Fibroblast of upper back skin (primary cell): ENCODE data around the gene CFAP61.
"Not testable (repeated sequence)": the region's sequence is repeated elsewhere in the genome, so short reads cannot be mapped to it uniquely, and the experiment has no call there.

Source experiments
- DNase-seq: peaks from one replicate; pipeline ENCODE4 v3.0.0-alpha.2; 2013

Gene CFAP61

DNA sequence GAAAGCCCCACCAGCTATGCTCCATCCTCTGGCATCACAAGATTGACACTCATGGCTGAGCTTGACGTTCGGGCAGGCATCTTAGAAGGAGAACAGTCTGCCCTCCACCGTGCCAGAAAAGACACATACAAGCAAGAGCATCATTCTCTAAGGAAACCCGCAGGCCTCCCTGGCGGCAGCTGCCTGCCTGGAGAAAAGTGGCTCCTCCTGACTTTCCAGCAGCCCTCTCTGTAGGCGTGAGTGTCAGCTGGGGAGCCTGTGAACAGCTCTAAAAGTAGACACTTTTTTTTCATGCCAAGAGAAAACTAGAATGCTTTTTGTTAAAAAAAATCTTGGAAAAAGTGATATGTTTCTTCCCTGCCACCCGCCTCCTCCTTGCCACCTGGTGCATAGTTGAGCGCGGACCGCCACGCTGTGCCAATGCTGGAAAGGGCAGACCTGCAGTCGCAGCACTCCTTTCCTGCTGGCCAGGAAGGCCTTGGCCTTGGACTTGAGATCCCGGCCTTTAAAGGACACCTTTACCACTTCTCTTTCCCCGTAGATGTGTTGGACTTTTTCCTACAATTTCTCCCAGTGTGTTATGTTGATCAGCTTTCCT lies 285.9 kb downstream of the CFAP61 start:
- no peak for DNase-seq

DNA sequence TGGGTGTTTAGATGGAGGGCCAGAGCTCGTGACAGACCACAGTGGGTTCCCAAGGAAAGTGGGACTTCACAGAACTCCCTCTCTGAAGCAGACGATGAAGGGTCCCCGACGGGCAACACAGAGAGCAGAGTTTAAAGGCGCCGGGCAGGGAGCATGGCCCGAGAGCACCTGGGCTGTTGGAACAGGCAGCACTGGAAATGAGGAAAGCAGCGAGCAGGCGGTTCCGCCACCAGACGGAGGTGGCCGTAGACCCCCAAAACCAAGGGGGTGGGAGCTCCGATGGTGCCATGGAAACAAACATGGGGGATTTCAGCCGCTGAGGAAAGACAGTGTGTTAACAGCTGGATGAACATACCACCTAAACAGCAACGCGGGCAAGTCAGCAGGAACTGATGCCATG lies 288.1 kb downstream of the CFAP61 start:
- DNase-seq = no peak

DNA sequence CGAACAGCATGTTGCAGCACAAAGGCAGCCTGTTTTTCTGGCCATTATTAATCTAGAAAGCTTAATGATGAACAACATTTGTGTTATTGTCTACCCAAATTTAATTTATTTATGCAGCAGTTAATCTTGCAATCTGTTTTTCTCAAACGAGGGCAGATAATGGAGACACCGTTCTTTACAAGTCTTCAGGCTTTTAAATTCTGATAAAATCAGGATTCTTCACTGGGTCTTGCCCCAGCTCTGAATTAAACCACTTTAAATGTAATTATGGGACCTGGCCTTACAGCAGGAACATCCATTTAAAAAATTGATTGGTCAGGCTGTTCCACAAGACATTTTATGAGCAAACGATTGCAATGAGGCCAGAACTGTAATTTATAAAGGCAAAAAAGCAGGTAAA lies 289.0 kb downstream of the CFAP61 start:
- no peak for DNase-seq

DNA sequence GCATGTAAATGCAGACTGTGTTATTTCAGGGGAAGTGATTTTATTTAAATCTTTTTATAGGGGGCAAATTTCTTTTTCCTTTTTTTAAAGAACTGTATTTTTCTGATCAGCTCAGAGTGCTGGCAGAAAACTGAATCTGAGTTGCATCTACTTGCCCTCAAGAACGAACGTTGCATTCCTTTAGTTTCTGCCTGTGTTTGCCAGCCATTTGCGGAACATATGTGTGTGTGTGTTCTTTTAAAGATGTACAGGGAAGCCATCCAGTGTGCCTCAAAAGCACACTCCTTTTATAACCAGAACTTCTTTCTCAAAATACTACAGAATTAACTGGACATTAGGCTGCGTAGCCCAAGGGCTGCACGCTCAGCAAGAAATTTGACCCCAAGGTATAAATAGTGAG lies 289.7 kb downstream of the CFAP61 start:
- DNase-seq = no peak

DNA sequence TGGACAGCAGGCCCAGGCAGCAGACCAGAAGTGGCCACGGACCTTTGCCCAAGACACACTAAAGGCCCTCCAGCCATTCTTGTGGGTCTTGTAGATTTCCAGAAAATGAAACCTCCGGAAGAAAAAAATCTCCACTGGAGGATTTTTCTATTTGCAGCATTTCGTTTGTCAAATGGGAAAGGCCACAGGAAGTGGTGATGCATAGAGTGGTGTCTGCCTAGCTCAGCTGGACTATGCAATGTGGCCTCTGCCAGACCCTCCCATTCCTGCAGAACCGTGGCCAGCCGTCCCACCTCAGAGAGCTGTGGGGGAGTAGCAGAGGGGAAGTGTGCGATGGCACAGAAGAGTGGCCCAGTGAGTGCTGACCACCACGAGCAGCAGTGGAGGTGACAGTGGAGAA lies 291.6 kb downstream of the CFAP61 start:
- no peak for DNase-seq

DNA sequence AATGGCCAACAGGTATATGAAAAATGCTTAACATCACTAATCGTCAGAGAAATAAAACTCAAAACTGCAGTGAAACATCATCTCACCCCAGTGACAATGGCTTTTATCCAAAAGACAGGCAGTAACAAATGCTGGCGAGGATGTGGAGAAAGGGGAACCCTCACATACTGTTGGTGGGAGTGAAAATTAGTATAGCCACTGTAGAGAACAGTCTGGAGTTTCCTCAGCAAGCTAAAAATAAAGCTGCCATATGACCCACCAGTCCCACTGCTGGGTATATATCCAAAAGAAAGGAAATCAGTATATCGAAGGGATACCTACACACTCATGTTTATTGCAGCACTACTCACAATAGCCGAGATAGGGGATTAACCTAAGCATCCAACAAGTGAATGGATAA lies 292.1 kb downstream of the CFAP61 start:
- DNase-seq = no peak

DNA sequence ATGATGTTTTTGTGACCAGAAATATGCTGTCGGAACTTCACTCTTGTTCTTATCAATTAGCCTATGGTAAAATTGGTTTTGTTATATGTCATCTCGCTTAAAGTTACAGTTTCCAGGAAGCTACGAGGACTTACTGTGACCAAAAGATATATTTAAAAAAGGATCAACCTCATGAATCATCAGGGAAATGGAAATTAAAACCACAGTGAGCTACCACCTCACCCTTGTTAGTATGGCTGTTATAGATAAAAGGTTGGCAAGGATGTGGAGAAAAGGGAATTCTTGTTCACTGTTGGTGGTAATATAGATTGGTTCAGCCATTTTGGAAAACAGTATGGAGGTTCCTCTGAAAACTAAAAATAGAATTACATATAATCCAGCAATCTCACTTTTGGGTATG lies 301.2 kb downstream of the CFAP61 start:
- no peak for DNase-seq

DNA sequence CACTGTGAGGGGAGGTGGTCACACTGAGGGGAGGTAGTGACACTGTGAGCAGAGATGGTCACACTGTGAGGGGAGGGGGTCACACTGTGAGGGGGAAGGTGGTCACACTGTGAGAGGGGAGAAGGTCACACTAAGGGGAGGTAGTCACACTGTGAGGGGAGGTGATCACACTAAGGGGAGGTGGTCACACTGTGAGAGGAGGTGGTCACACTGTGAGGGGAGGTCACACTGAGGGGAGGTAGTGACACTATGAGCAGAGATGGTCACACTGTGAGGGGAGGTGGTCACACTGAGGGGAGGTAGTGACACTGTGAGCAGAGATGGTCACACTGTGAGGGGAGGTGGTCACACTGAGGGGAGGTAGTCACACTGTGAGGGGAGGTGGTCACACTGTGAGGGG lies 303.2 kb downstream of the CFAP61 start:
- not testable (repeated sequence) for DNase-seq

DNA sequence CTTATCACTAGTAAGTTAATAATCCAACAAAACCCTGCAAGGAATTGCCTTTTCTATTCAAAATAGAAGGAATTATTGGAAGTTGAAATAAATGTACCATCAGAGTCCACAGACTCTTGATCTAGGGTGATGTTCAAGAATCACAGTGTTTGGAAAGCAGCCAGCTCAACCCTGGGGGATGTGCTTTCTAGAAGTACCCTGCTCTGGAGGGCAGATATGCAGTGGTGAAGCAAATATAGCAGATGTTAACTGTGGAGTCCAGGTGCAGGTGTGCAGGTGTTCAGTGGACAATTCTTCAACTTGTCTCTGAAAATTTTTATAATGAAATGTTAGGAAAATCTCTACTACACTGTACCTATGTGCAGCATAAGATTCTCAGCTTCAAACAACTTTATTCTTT lies 306.5 kb downstream of the CFAP61 start:
- DNase-seq = no peak

DNA sequence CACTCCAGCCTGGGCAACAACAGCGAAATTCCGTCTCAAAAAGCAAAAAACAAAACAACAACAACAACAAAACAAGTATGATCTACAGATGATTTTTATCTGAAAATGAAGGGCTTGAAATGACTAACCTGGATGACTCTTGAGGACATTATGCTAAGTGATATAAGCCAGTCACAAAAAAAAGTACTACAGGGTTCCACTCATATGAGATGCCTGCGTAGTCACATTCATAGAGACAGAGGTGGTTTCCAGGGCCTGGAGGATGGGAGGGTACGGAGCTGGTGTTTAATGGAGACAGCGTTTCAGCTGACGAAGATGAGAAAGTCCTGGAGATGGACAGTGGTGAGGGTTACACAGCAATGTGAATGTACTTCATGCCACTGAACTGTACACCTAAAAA lies 307.3 kb downstream of the CFAP61 start:
- no peak for DNase-seq

DNA sequence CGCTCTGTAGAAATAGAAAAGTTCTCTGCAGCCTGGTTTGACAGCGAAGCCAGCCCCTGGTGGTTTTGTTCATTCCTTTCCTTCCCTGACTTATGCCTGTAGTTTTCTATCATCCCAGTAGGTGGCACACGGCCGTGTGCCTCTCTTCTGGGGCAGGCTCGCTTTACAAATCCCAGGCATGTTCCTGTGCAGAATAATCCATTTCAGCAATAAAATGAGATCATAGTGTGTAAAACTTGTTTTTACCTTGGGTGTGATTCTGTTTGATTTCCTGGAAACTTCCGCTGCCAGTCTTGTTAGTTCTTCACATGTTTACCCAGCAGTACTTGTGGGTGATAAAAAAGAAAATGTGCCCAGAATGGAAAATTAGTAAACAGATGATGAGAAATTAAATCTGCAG lies 308.1 kb downstream of the CFAP61 start:
- peak; percentile 62 for DNase-seq

DNA sequence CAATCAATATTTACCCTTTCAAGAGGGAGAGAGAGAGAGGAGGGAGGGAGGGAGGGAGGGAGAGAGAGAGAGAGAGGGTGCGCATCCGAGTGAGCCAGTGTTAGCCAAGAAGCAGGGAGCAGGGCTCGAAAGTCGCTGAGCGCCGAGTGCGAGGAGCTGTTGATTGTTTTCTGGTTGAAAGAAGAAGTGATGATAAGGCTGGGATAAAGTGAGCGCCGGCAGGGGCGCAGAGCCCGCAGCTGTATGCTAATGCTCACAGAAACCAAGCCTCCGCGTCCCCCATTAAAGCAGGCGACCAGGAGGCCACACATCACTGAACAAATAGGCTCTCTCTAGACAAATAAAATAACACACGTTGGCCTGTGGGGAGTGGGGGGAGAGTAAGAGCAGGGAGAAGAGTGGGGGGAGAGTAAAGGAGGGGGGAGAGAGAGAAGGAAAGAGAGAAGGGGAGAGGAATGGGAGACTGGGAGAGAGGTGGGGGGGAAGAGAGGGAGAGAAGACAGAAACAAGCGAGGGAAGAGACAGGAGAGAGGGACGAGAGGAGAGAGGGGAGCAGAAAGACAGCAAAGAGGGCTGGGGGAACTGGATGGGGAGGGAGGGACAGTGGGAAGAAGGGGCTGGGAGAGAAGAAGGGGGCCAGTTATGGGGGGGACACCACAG lies 310.6 kb downstream of the CFAP61 start:
- no peak for DNase-seq

DNA sequence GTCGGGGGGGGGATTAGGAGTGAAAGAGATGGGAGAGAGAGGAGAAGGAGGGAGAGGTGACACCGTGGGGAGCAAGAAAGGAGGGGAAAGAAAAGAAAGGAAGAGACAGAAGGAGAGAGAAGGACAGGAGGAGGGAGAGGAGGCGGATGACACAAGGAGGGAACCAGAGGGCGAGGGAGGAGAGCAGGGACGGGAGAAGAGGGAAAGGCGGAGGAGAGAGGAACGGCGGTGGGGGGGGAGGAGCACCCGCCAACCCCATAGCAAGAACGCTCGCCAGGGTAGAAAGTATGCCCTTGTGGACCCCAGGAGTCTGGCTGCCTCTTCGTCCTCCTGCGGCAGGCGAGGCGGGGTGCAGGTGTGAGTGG lies 311.1 kb downstream of the CFAP61 start:
- no peak for DNase-seq

DNA sequence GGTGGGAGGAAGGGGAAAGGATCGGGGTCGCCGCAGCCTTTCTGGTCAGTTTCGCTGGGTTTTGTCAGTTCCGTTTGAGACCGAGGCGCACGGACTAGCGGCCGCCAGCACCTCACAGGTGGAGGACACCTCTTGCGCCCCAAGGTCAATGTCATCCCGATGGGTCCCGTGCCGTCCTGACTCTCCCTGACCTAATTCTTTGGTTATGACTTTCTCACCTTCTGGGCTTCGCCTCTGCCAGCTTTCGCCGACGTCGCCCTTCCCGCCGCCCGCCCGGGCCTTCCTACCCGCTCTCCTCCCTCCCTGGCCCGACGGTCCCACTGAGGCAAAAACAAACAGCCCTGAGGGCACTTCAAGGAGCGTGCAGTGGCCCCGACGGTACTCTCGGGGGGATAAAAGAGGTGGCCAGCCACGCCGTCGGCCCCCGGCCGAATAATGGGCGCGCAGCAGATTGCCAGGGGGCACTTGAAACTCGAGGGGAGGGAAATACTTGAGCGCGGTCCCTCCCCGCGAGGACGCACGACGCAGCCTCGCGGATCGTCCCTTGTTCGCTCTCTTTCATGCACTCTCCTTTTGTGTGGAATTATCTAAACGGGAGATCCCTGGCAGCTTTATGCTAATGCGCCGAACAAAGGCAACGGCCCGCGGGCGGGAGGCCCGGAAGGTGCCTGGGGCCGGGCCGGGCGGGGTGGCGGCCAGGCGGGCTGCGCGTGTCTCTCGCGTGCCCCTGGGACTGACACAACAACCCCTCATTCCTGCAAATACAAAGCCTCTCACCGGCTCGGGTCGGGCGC lies 311.7 kb downstream of the CFAP61 start:
- DNase-seq = no peak

DNA sequence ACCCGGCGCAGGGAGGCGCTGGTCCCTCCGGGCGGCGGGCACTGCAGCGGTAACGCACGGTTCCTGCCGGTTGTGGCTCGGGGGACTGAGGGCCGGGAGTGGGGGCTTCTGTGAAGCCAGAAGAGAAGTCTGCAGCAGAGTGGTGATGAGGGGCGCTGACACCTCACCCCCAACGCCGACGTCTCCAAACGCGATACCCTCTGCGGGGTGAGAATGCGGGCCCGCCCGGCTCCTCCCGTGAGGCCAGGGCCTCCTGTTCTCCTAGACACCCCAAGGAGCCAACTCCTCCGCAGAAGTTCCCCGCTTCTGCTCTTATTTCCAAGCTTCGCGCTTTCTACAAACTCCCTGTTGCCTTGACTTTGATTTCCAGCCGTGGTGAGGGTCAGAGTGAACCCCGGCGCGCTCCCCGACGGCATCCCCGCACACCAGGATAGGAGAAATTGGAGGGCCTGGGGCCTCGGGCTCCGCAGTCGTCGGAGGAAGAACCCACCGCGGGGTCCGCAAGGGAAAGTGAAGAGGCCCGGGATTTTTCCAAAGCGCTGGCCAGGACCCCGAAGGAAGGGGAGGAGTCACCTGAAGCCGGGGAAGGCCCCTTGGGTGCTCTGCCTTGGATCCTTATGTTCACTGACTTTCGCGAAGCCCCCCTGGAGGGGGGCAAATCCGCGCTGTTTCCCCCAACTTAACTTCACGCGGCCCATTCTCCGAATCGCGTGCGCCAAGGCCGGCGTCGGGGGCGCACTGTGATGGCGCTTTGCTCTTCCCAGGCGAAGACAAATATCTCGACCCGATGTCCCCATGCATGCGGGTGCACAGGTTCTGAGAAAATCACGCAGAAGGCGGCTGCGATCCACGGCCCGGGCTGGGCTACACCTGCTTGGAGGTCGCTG lies 312.5 kb downstream of the CFAP61 start:
- no peak for DNase-seq

DNA sequence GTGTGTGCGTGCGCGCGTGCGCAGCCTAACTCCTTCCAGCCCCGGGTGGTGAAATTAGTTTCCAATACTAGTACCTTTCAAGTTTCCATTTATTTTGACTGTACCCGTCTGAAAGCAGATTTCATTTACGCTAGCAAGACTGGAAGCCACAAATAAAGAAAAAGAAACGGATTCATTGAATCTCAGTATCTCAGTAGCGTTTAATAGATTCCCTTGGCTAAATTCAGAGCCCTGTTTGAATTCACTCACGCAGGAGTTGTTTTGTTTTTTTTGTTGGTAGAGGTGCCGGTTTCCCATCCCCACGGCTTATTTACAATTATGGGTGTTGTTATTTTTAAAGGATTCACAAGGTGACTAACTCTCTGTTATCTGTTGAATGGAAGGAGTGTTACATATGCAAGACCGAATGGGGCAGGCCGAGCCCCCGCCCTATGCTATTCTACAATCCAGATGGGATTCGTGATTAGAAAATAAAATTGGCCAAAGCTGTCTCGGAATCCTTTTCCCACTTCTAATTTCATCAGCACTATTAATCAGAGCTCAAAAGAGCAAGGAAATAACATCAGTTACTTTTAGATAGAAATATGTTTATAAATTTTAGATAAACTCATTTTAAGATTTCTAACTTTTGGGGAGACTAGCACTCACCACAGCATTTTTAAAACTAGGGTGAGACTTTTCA lies 313.3 kb downstream of the CFAP61 start:
- DNase-seq = no peak

DNA sequence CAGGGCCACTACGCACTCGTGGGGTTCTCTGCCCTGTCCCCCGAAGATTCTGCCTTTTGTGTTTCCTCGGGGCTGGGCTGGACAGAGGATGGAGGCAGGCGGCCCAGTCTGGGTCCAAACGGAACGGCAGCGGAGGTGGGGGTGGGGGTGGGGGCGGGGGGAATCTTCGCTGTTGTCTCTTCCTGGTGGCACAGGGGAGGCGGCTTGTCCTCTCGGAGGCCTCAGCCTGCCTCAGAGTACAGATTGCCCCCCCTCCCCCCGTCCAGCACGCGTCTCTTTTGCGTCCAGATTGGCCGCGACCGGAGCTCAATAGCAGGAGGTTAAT lies 314.2 kb downstream of the CFAP61 start:
- DNase-seq = no peak

DNA sequence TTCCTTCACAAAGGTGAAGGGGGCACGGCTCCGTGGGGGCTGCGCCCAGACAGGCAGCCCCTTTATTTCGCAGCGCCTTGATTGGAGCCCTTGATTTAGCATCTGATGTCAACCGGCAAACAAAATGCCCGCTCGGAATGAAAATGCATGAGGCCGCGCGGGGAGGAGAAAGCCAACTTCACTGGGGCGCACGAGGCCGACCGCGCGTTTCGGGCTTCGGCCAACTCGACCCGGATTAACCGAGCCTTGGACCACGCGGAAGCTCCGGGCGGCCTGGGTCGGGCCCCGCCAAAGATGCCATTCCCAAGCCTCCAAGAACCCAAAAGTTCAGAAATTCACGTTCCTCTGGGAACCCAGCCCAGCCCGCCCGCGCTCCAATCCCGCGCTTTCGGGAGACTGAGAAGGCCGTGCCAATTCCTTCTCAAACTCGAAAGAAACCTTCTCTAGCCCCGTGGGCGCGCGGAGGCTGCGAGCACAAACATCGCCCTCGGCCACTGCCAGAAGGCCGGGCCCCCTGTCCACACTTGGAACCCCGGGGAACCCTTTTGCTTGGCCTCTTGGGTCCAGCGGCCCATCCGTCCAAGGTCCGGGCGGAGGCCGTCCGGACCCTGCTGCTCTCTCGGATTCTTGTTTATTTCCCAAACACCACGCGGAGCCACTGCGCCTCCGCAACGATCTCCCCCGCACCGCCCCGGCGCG lies 314.7 kb downstream of the CFAP61 start:
- no peak for DNase-seq

DNA sequence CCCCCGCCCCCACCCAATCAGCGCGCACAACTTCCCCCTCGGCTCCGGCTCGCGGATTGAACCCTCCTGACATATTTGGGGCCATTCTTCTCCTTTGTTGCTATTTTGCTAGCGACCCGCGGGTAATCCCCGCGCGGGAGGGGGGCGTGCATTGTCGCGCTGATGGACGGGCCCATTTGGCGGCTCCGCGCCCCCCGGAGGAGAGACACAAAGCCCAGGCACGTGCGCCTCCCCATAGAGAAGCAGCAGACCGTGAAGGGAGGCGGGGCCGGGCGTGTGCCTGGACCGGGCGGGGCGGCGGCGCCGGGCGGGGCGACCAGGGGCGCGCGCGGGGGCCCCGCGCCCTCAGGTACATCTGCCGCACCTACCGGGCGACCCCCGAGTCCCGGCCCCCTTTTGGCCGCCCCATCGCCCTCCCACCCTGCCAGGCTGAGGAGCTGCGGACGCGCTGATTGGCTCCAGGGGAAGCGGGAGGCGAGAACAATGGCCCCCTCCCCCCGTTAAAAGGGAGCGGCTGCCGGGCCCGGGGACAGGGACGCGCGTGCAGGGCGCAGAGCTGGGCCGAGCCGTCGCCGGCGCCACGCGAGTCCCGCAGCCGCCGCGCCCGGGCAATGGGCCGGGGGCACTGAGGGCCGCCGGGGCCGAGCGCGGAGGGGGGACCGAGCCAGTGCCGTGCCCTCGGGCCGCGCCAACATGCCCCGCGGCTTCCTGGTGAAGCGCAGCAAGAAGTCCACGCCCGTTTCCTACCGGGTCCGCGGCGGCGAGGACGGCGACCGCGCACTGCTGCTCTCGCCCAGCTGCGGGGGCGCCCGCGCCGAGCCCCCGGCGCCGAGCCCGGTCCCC lies 315.5 kb downstream of the CFAP61 start, which contains the start of gene INSM1:
INSM1 (plus strand) TSS at position 530 of the 843 bp plus-strand sequence; CDS start at position 694, 164 bp downstream.
- DNase-seq = no peak

DNA sequence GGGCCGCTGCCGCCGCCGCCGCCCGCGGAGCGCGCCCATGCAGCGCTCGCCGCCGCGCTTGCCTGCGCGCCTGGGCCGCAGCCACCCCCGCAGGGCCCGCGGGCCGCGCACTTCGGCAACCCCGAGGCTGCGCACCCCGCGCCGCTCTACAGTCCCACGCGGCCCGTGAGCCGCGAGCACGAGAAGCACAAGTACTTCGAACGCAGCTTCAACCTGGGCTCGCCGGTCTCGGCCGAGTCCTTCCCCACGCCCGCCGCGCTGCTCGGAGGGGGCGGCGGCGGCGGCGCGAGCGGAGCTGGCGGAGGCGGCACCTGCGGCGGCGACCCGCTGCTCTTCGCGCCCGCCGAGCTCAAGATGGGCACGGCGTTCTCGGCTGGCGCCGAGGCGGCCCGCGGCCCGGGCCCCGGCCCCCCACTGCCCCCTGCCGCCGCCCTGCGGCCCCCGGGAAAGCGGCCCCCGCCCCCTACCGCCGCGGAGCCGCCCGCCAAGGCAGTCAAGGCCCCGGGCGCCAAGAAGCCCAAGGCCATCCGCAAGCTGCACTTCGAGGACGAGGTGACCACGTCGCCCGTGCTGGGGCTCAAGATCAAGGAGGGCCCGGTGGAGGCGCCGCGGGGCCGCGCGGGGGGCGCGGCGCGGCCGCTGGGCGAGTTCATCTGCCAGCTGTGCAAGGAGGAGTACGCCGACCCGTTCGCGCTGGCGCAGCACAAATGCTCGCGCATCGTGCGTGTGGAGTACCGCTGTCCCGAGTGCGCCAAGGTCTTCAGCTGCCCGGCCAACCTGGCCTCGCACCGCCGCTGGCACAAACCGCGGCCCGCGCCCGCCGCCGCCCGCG lies 316.3 kb downstream of the CFAP61 start:
- DNase-seq = no peak
